ENCODE data around the gene RELL2. TPM values are rescaled to one million over a fixed set of nuclear protein-coding genes. Genes with fewer than 3 reads are reported as not detected.

Gene RELL2
- total RNA-seq, 2 donors from 2014 or later = 2.1 to 6.7 TPM

DNA sequence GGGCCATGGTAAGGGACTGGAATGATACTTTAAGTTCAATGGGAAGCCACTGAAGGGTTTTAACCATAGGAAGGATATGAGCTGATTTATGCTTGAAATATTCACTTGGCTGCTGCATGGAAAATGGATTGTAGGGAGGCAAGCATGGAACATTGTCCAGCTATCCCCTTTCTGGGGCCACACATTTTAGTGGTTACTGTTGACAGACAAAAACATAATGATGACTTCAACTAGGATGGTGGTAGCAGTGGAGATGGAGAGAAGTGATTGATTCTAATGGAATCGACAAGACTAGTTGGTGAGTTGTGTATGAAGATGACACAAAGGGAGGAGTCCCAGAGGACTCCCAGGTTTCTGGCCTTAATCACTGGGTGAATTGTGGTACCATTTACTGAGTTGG, 20.6 kb downstream of the RELL2 start:
- intact Hi-C loops (cut with DNase I) = no loop called here
- H3K36me3 ChIP-seq = no peaks in the 10 kb centered on the region
- no peak overlapping the region for H3K27ac ChIP-seq
- no peak overlapping the region for H3K4me3 ChIP-seq
- H3K9me3 ChIP-seq = no peaks in the 10 kb centered on the region
- no peaks in the 10 kb centered on the region for H3K27me3 ChIP-seq
- no peak for DNase-seq
- TF ChIP-seq CTCF (IDR thresholded peaks at IDR 0.05) = no peak
- no peak overlapping the region for H3K9ac ChIP-seq (ENCODE audit: low read depth in 2 of 2, low read length in 2 of 2)
- H3K4me1 ChIP-seq = no peaks in the 10 kb centered on the region

DNA sequence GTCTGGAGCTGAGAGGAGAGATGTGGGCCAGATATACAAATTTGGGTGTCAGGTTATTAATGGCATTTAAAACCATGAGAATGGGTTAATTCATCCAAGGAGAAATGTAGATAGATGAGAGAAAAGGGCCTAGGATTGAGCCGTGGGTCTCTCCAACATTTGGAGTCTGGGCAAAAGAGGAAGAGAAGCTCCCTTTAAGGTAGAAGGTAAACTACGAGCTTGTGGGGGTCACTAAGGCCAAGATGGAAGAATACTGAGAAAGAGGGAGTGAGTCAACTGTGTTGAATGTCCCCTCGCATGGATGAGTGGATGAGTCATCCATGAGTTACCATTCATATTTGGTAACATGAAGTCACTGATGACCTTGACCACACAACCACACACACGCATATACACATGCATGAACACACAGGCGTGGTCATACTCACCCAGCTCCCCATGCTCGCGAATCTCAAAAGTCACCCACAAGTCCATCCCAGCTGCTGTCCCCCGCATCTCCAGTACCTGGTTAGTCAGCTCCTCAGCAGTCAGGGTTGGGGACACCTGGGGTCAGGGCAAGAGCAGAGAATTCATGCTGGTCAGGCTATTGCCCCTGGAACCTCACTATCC, 21.2 kb downstream of the RELL2 start:
- H3K27ac ChIP-seq = no peak overlapping the region
- intact Hi-C loops (cut with DNase I) = no loop called here
- no peak overlapping the region for H3K9ac ChIP-seq (ENCODE audit: low read depth in 2 of 2, low read length in 2 of 2)
- H3K4me1 ChIP-seq = no peaks in the 10 kb centered on the region
- H3K36me3 ChIP-seq = no peaks in the 10 kb centered on the region
- no peak for DNase-seq
- H3K27me3 ChIP-seq = no peaks in the 10 kb centered on the region
- H3K4me3 ChIP-seq = no peak overlapping the region
- H3K9me3 ChIP-seq = no peaks in the 10 kb centered on the region
- no peak for TF ChIP-seq CTCF (IDR thresholded peaks at IDR 0.05)

DNA sequence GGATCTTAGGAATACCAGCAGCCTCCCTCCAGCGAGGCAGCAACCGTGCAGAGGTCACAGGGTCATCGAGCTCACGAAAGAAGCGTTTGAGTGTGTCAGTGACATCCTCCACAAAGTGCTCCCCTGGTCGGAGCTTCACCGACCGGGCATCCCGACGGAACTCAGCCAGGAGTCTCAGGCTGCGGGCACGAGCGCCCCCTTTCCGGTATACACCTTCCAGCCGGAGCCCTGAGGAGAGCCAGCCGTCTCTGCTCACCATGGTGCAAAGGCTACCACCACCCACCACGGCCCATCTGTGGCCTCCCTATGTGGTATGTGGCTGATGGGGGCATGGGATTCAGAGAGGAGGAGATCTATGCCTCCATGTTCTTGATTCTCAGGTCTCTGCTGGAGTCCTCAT, 25.2 kb downstream of the RELL2 start:
- Histone ChIP-seq H3K36me3 (no peaks in the 10 kb centered on the region), H3K4me3 (no peak overlapping the region), H3K27ac (no peak overlapping the region), H3K9me3 (no peaks in the 10 kb centered on the region), H3K4me1 (no peaks in the 10 kb centered on the region), H3K27me3 (no peaks in the 10 kb centered on the region), H3K9ac (ENCODE audit: low read depth in 2 of 2, low read length in 2 of 2) (no peak overlapping the region)
- no peak for DNase-seq
- no peak for TF ChIP-seq CTCF (IDR thresholded peaks at IDR 0.05)
- intact Hi-C loops (cut with DNase I) = loop anchor here (10.0 kb wide), 1 partner anchor 483 kb away; no protein-coding TSS in a partner anchor

GRCh38 chr5:141663506-141663905, 26.7 kb downstream of the RELL2 start:
- Histone ChIP-seq H3K27ac (no peak overlapping the region), H3K27me3 (no peaks in the 10 kb centered on the region), H3K36me3 (no peaks in the 10 kb centered on the region), H3K4me1 (no peaks in the 10 kb centered on the region), H3K4me3 (no peak overlapping the region), H3K9me3 (no peaks in the 10 kb centered on the region), H3K9ac (ENCODE audit: low read depth in 2 of 2, low read length in 2 of 2) (no peak overlapping the region)
- no peak for TF ChIP-seq CTCF (IDR thresholded peaks at IDR 0.05)
- DNase-seq = no peak
- intact Hi-C loops (cut with DNase I) = loop anchor here (10.0 kb wide), 1 partner anchor 481 kb away; no protein-coding TSS in a partner anchor

GRCh38 chr5:141664733-141665461, 28.1 kb downstream of the RELL2 start:
- Histone ChIP-seq H3K4me1 (no peaks in the 10 kb centered on the region), H3K9me3 (no peaks in the 10 kb centered on the region), H3K36me3 (no peaks in the 10 kb centered on the region), H3K27me3 (no peaks in the 10 kb centered on the region), H3K27ac (no peak overlapping the region), H3K4me3 (no peak overlapping the region), H3K9ac (ENCODE audit: low read depth in 2 of 2, low read length in 2 of 2) (no peak overlapping the region)
- peak; percentile 84 for DNase-seq
- intact Hi-C loops (cut with DNase I) = loop anchor here (10.0 kb wide), 1 partner anchor 480 kb away; no protein-coding TSS in a partner anchor
- TF ChIP-seq CTCF (IDR thresholded peaks at IDR 0.05) = peak; percentile 91
